ENCODE results near the gene PPIP5K1.

GRCh38 chr15:43511012-43511885 lies 78.8 kb downstream of the PPIP5K1 start:
- TF ChIP-seq, protein P1, sequence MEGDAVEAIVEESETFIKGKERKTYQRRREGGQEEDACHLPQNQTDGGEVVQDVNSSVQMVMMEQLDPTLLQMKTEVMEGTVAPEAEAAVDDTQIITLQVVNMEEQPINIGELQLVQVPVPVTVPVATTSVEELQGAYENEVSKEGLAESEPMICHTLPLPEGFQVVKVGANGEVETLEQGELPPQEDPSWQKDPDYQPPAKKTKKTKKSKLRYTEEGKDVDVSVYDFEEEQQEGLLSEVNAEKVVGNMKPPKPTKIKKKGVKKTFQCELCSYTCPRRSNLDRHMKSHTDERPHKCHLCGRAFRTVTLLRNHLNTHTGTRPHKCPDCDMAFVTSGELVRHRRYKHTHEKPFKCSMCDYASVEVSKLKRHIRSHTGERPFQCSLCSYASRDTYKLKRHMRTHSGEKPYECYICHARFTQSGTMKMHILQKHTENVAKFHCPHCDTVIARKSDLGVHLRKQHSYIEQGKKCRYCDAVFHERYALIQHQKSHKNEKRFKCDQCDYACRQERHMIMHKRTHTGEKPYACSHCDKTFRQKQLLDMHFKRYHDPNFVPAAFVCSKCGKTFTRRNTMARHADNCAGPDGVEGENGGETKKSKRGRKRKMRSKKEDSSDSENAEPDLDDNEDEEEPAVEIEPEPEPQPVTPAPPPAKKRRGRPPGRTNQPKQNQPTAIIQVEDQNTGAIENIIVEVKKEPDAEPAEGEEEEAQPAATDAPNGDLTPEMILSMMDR (IDR thresholded peaks at IDR 0.05 in 8 of 11, conservative IDR thresholded peaks at IDR 0.05 in 3 of 11) = peak in 1 of 11 experiments; percentile 15
- peak in 1 of 3 donors; percentile 16 for TF ChIP-seq POLR2AphosphoS5 (IDR thresholded peaks at IDR 0.05)

Measured in spleen (tissue), 7 donors.